Progenitor cell of endocrine pancreas (in vitro differentiated cells): ENCODE data around the gene GLRA2. TPM values are rescaled to one million over a fixed set of nuclear protein-coding genes. Genes with fewer than 3 reads are reported as not detected.
"Not testable (repeated sequence)": the region's sequence is repeated elsewhere in the genome, so short reads cannot be mapped to it uniquely, and the experiment has no call there.

Experiments used
- DNase-seq: peaks from one replicate; pipeline ENCODE4 v3.0.0; 2021; ENCODE audit warnings: low spot score; ENCODE audit not compliant: unreplicated experiment
- H3K27ac Mint-ChIP-seq: 2 replicates; pipeline ENCODE4 v1.8.0; 2021; ENCODE audit warnings: mild to moderate bottlenecking, moderate library complexity, mixed read lengths
- H3K27me3 Mint-ChIP-seq: 2 replicates; pipeline ENCODE4 v1.8.0; 2021; ENCODE audit warnings: mixed read lengths
- H3K36me3 Mint-ChIP-seq: 2 replicates; pipeline ENCODE4 v1.8.0; 2022; ENCODE audit warnings: mixed read lengths; ENCODE audit not compliant: insufficient read depth
- H3K4me1 Mint-ChIP-seq: 2 replicates; pipeline ENCODE4 v1.8.0; 2021; ENCODE audit warnings: low read depth, mixed read lengths
- H3K4me3 Mint-ChIP-seq: 2 replicates; pipeline ENCODE4 v1.8.0; 2021; ENCODE audit warnings: low read depth, mild to moderate bottlenecking, moderate library complexity, mixed read lengths
- H3K9me3 Mint-ChIP-seq: 2 replicates; pipeline ENCODE4 v1.8.0; 2021; ENCODE audit warnings: low read depth, mixed read lengths
- total RNA-seq: library from RNA; stranded (reverse); gene quantifications from 2 replicates; pipeline ENCODE4 v1.2.1, GENCODE V29; 2021
- TF ChIP-seq, protein P1 (sequence below): fragments of 200-600 bp; sonication (generic); IDR thresholded peaks from one replicate; pipeline ENCODE4 v1.5.0; 2021; ENCODE audit warnings: antibody characterized with exemption, mild to moderate bottlenecking; ENCODE audit not compliant: unreplicated experiment

The GLRA2 gene
- total RNA-seq, 1 donor from 2014 or later = not detected

DNA sequence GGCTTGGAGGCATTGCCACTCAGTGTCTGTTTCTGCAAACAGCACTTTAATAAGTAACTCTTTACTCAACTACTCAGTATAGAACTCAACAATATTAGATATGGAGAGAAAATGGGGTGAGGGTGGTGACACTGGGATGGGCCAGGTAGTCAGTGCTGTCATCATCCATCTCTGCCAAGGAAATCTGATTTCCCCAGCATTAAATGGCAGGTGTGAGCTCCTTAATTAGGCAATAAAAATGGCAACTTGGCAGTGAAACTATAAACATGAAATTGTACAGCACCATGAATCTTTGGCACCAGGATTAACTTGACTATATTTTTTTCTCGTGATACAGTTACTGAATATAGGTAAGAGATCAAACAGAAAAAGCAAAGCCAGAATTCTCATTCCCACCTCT is 146.2 kb downstream of the GLRA2 start:
- Mint-ChIP-seq H3K36me3 (no peaks in the 10 kb centered on the region), H3K27me3 (no peaks in the 10 kb centered on the region), H3K4me3 (no peak overlapping the region), H3K4me1 (no peaks in the 10 kb centered on the region), H3K9me3 (peaks cover 19% of the 10 kb centered on the region), H3K27ac (no peak overlapping the region)
- no peak for DNase-seq
- TF ChIP-seq, protein P1, sequence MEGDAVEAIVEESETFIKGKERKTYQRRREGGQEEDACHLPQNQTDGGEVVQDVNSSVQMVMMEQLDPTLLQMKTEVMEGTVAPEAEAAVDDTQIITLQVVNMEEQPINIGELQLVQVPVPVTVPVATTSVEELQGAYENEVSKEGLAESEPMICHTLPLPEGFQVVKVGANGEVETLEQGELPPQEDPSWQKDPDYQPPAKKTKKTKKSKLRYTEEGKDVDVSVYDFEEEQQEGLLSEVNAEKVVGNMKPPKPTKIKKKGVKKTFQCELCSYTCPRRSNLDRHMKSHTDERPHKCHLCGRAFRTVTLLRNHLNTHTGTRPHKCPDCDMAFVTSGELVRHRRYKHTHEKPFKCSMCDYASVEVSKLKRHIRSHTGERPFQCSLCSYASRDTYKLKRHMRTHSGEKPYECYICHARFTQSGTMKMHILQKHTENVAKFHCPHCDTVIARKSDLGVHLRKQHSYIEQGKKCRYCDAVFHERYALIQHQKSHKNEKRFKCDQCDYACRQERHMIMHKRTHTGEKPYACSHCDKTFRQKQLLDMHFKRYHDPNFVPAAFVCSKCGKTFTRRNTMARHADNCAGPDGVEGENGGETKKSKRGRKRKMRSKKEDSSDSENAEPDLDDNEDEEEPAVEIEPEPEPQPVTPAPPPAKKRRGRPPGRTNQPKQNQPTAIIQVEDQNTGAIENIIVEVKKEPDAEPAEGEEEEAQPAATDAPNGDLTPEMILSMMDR = no peak

DNA sequence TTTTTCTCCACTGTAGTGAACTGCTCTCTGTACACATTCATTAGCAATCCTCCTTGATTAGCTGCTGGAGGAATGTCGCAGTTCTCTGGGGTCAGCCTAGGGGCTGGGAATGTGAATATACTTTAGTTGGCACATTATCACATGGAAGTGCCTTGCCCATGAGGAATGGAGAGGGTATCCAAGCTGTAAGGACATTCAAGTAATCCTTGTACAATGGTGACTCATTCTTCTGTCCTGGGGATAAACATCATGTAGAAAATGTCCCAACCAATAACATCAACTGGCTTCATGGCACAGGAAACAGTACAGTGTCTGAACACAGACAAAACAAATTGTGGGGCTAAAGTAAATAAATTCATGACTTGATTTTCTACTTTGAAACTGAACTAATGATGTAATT is 147.1 kb downstream of the GLRA2 start:
- no peaks in the 10 kb centered on the region for H3K27me3 Mint-ChIP-seq
- H3K36me3 Mint-ChIP-seq = no peaks in the 10 kb centered on the region
- no peak for DNase-seq
- H3K9me3 Mint-ChIP-seq = peaks cover 19% of the 10 kb centered on the region
- no peak overlapping the region for H3K27ac Mint-ChIP-seq
- TF ChIP-seq, protein P1 = no peak
- H3K4me1 Mint-ChIP-seq = no peaks in the 10 kb centered on the region
- H3K4me3 Mint-ChIP-seq = no peak overlapping the region

DNA sequence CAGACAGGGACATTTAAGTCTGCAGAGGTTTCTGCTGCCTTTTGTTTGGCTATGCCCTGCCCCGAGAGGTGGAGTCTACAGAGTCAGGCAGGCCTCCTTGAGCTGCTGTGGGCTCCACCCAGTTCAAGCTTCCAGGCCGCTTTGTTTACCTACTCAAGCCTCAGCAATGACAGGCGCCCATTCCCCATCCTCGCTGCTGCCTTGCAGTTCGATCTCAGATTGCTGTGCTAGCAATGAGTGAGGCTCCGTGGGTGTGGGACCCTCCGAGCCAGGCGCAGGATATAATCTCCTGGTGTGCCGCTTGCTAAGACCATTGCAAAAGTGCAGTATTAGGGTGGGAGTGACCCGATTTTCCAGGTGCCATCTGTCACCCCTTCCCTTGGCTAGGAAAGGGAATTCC is 159.0 kb downstream of the GLRA2 start:
- not testable (repeated sequence) for H3K27ac Mint-ChIP-seq, H3K27me3 Mint-ChIP-seq, H3K4me3 Mint-ChIP-seq, DNase-seq, H3K36me3 Mint-ChIP-seq, H3K4me1 Mint-ChIP-seq
- peaks cover 18% of the 10 kb centered on the region for H3K9me3 Mint-ChIP-seq

DNA sequence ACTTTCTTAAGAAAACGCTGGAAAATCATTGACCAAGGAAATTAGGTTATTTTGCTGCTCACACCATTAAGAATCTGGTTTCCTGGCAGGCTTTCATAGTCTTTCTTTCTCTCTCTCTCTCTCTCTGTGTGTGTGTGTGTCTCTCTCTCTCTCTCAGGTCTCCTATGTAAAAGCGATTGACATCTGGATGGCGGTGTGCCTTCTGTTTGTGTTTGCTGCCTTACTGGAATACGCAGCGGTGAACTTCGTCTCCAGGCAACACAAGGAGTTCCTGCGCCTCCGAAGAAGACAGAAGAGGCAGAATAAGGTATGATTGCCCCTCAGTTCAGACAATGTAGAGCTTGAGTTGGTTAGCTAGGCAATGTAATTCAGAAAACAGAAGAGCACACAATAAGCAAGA is 161.2 kb downstream of the GLRA2 start:
- Mint-ChIP-seq H3K27me3 (no peaks in the 10 kb centered on the region), H3K4me3 (no peak overlapping the region), H3K4me1 (peaks cover 7% of the 10 kb centered on the region), H3K36me3 (peaks cover 3% of the 10 kb centered on the region), H3K27ac (no peak overlapping the region), H3K9me3 (peaks cover 26% of the 10 kb centered on the region)
- TF ChIP-seq, protein P1 = no peak
- no peak for DNase-seq

DNA sequence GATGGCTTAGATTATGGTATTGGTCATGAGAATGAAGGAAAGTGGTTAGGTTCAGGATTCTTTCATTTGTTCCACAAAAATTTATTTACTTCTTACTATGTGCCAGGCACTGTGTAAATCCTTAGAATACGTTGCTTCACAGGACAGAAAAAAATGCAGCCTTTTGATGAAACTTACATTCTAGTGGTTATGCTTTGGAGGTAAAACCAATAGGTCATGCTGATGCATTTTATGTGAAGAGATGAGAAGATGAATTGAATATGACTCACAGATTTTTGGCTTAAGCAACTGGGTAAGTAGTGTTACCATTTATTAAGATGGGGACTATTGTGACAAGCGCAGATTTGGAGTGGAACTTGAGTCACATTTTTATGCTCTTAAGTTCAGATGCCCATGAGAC is 165.3 kb downstream of the GLRA2 start:
- no peak overlapping the region for H3K27ac Mint-ChIP-seq
- no peaks in the 10 kb centered on the region for H3K27me3 Mint-ChIP-seq
- no peak for DNase-seq
- no peaks in the 10 kb centered on the region for H3K36me3 Mint-ChIP-seq
- peaks cover 7% of the 10 kb centered on the region for H3K4me1 Mint-ChIP-seq
- H3K4me3 Mint-ChIP-seq = no peak overlapping the region
- H3K9me3 Mint-ChIP-seq = peaks cover 16% of the 10 kb centered on the region
- TF ChIP-seq, protein P1 = no peak

DNA sequence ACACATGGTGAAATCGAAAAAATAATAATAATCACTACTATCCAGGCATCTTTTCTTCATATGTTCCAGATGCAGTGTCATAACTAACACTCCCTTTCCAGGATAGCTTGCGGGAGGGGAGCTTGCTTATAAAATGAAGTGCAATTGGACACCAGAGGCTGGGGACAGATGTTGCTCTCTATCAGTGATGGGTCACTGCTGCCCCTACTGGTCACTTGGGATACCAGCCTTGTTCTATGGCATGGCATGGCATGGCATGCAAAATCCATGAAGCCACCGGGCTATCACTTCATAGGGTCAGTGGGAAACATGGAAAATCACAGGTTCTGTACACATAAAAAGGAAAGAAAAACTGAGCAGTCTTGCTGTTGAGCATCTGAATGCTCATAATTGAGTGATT is 168.1 kb downstream of the GLRA2 start:
- no peak overlapping the region for H3K4me3 Mint-ChIP-seq
- no peaks in the 10 kb centered on the region for H3K36me3 Mint-ChIP-seq
- no peaks in the 10 kb centered on the region for H3K27me3 Mint-ChIP-seq
- no peaks in the 10 kb centered on the region for H3K4me1 Mint-ChIP-seq
- TF ChIP-seq, protein P1 = peak; percentile 45
- H3K9me3 Mint-ChIP-seq = peaks cover 16% of the 10 kb centered on the region
- no peak overlapping the region for H3K27ac Mint-ChIP-seq
- DNase-seq = no peak
